ENCODE measurements around the gene COBL.

GRCh38 chr7:51084121-51084520 is 232.5 kb downstream of the COBL start:
- TF ChIP-seq, protein P1, sequence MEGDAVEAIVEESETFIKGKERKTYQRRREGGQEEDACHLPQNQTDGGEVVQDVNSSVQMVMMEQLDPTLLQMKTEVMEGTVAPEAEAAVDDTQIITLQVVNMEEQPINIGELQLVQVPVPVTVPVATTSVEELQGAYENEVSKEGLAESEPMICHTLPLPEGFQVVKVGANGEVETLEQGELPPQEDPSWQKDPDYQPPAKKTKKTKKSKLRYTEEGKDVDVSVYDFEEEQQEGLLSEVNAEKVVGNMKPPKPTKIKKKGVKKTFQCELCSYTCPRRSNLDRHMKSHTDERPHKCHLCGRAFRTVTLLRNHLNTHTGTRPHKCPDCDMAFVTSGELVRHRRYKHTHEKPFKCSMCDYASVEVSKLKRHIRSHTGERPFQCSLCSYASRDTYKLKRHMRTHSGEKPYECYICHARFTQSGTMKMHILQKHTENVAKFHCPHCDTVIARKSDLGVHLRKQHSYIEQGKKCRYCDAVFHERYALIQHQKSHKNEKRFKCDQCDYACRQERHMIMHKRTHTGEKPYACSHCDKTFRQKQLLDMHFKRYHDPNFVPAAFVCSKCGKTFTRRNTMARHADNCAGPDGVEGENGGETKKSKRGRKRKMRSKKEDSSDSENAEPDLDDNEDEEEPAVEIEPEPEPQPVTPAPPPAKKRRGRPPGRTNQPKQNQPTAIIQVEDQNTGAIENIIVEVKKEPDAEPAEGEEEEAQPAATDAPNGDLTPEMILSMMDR (IDR thresholded peaks at IDR 0.05) = no peak
- TF ChIP-seq POLR2A (IDR thresholded peaks at IDR 0.05) = no peak

Measured in uterus (tissue), 2 donors.